K562 (cell line): ENCODE measurements around the gene GRK3. TPM values are rescaled to one million over a fixed set of nuclear protein-coding genes. Genes with fewer than 3 reads are reported as not detected.

Experiments
- ATAC-seq: fragments of 200-7000 bp; cut with Tn5 transposase; 3 replicates; pipeline ENCODE4 v1.9.1; 2020; ENCODE audit warnings: moderate library complexity
- BruUV-seq: library from RNA; stranded (reverse); fragments of 400-500 nt; replicated peaks from 2 replicates; lab custom pipeline; 2021; lab: Mats Ljungman, UMichigan
- CTCF ChIA-PET: fragments of 300-600 bp; formaldehyde crosslinking; extraction: SDS; loops from one replicate; lab custom pipeline; 2021; ENCODE audit warnings: low intra/inter-chr PET ratio; lab: Yijun Ruan, JAX
- POLR2A ChIA-PET: fragments of 300-600, 350-650 bp; sonication (Branson Sonifier 250); formaldehyde crosslinking; extraction: SDS; loops from one replicate; lab custom pipeline; 2021; ENCODE audit warnings: antibody characterized with exemption, inconsistent platforms; lab: Yijun Ruan, JAX
- DNase-seq, 4 experiments: peaks; one replicate each; pipeline versions ENCODE4 v3.0.0 to v3.0.0-alpha.2; 2011 to 2018; ENCODE audit warnings: low spot score in 3 of 4, mixed read lengths in 3 of 4; ENCODE audit errors: extremely low read depth in 1 of 4
- FAIRE-seq: peaks from 2 replicates; lab custom pipeline; 2011; peaks lifted over from hg19 to GRCh38; lab: Jason Lieb, UNC
- H2AFZ ChIP-seq: 2 replicates; pipeline ENCODE4 v1.6.0; 2011; ENCODE audit warnings: low read depth, low read length, control low read depth, inconsistent platforms
- H3K27ac ChIP-seq: fragments of 200-600 bp; 3 replicates; pipeline ENCODE4 v1.8.0; 2011; ENCODE audit warnings: low read depth, mild to moderate bottlenecking, control low read depth, inconsistent platforms, low read length, moderate library complexity, mixed read lengths; ENCODE audit errors: extremely low read depth
- H3K27me3 ChIP-seq, 2 experiments: fragments of 300-600 bp in 1 of 2; 2 replicates in 1 of 2; 3 replicates in 1 of 2; pipeline versions ENCODE4 v1.6.0 to v1.8.0; 2011; ENCODE audit warnings: inconsistent platforms in 2 of 2, low read length in 2 of 2, mild to moderate bottlenecking in 1 of 2, mixed read lengths in 1 of 2, moderate library complexity in 1 of 2; ENCODE audit not compliant: control insufficient read depth in 2 of 2, insufficient read depth in 2 of 2
- H3K36me3 ChIP-seq: fragments of 300-600 bp; 3 replicates; pipeline ENCODE4 v1.8.0; 2011; ENCODE audit warnings: mild to moderate bottlenecking, low read length, inconsistent platforms; ENCODE audit not compliant: control insufficient read depth, insufficient read depth
- H3K4me1 ChIP-seq, 2 experiments: fragments of 200-600 bp in 1 of 2; replicated peaks in 1 of 2; 2 replicates in 1 of 2; 3 replicates in 1 of 2; pipeline versions ENCODE4 v1.5.1 to v1.8.0; 2011; ENCODE audit warnings: inconsistent platforms in 2 of 2, low read length in 2 of 2, mild to moderate bottlenecking in 1 of 2, mixed read lengths in 1 of 2, moderate library complexity in 1 of 2; ENCODE audit not compliant: control insufficient read depth in 2 of 2, insufficient read depth in 2 of 2
- H3K4me2 ChIP-seq: 2 replicates; pipeline ENCODE4 v1.6.1; 2011; ENCODE audit warnings: low read length, control low read depth, inconsistent platforms, mixed read lengths; ENCODE audit not compliant: insufficient read depth
- H3K4me3 ChIP-seq: fragments of 200-600 bp; sonication (generic), shearing (Covaris generic); 2 replicates; pipeline ENCODE4 v1.5.1; 2016; ENCODE audit warnings: control low read depth, inconsistent platforms
- H3K79me2 ChIP-seq: fragments of 200-600 bp; 3 replicates; pipeline ENCODE4 v1.8.0; 2011; ENCODE audit warnings: low read length, inconsistent platforms; ENCODE audit not compliant: control insufficient read depth, insufficient read depth
- H3K9ac ChIP-seq, 2 experiments: 2 replicates each; pipeline versions ENCODE4 v1.6.0 to v1.6.1; 2011; ENCODE audit warnings: low read depth in 2 of 2, low read length in 2 of 2, control low read depth in 1 of 2, inconsistent platforms in 1 of 2, mild to moderate bottlenecking in 1 of 2, mixed read lengths in 1 of 2; ENCODE audit not compliant: insufficient read depth in 1 of 2
- H3K9me1 ChIP-seq: one replicate; pipeline ENCODE4 v1.6.0; 2011; ENCODE audit warnings: inconsistent platforms, mild to moderate bottlenecking, low read length, moderate library complexity; ENCODE audit not compliant: control insufficient read depth, insufficient read depth
- H3K9me3 ChIP-seq: replicated peaks from 2 replicates; pipeline ENCODE4 v1.5.1; 2011; ENCODE audit warnings: low read depth, low read length, inconsistent platforms; ENCODE audit not compliant: control insufficient read depth, insufficient read depth
- H4K20me1 ChIP-seq: replicated peaks from 2 replicates; pipeline ENCODE4 v1.6.1; 2011; ENCODE audit warnings: low read length, inconsistent platforms, mixed read lengths; ENCODE audit not compliant: control insufficient read depth, insufficient read depth
- ARID1B ChIP-seq: fragments of 450-650 bp; IDR thresholded peaks from 2 replicates; pipeline ENCODE4 v1.6.1; 2016; ENCODE audit warnings: antibody characterized with exemption, mild to moderate bottlenecking, inconsistent platforms
- ARID3B ChIP-seq: fragments of 250-450 bp; sonication (Bioruptor Pico); IDR thresholded peaks from 2 replicates; pipeline ENCODE4 v1.4.0; 2020; ENCODE audit warnings: borderline replicate concordance
- CBX1 ChIP-seq: sonication (generic); IDR thresholded peaks from 2 replicates; pipeline ENCODE4 v1.6.1; 2016; ENCODE audit warnings: antibody characterized with exemption, low read depth, mild to moderate bottlenecking
- DPF2 ChIP-seq: fragments of 450-650 bp; IDR thresholded peaks from 2 replicates; pipeline ENCODE4 v1.6.1; 2016
- E2F4 ChIP-seq: sonication (generic); formaldehyde crosslinking; IDR thresholded peaks from 2 replicates; pipeline ENCODE4 v1.8.0; 2022; ENCODE audit warnings: mild to moderate bottlenecking, low read depth, missing genetic modification reagents
- ETV5 ChIP-seq: sonication (generic); formaldehyde crosslinking; IDR thresholded peaks from 2 replicates; pipeline ENCODE4 v1.4.0; 2020; ENCODE audit warnings: low read depth, mild to moderate bottlenecking, missing genetic modification reagents
- MTA1 ChIP-seq: fragments of 450-650 bp; IDR thresholded peaks from 2 replicates; pipeline ENCODE4 v1.6.1; 2017; ENCODE audit warnings: borderline replicate concordance
- PCBP2 ChIP-seq: fragments of 200-400 bp; formaldehyde crosslinking; IDR thresholded peaks from 2 replicates; pipeline ENCODE4 v1.6.1; 2018; ENCODE audit warnings: low read length, low read depth, mild to moderate bottlenecking, moderate library complexity; ENCODE audit not compliant: poor library complexity, severe bottlenecking
- TBL1XR1 ChIP-seq, 2 experiments: IDR thresholded peaks; 2 replicates each; pipeline ENCODE4 v1.6.1; 2012; ENCODE audit warnings: improper control_type of control experiment in 2 of 2, low read length in 2 of 2, mild to moderate bottlenecking in 1 of 2
- TBP ChIP-seq: optimal IDR thresholded peaks from 2 replicates; pipeline ENCODE3; 2011; ENCODE audit warnings: low read depth, low read length, improper control_type of control experiment
- ZBTB11 ChIP-seq, 3 experiments: fragments of 200-800 bp in 1 of 3; fragments of 250-450 bp in 1 of 3; fragments of 450-650 bp in 1 of 3; sonication (Bioruptor Pico) in 1 of 3; sonication (Bioruptor generic) in 1 of 3; formaldehyde crosslinking in 1 of 3; IDR thresholded peaks; 2 replicates each; pipeline versions ENCODE4 v1.6.1 to v1.8.0; 2016 to 2022; ENCODE audit warnings: mild to moderate bottlenecking in 2 of 3, missing genetic modification characterization in 2 of 3, missing compliant biosample characterization in 1 of 3, moderate library complexity in 1 of 3
- ZNF280A ChIP-seq: fragments of 450-650 bp; IDR thresholded peaks from 2 replicates; pipeline ENCODE4 v1.6.1; 2018; ENCODE audit warnings: mild to moderate bottlenecking, low read depth; ENCODE audit not compliant: partially characterized antibody
- ZNF444 ChIP-seq: fragments of 250-450 bp; sonication (Bioruptor Pico); IDR thresholded peaks from 2 replicates; pipeline ENCODE4 v1.4.0; 2020; ENCODE audit warnings: mild to moderate bottlenecking, moderate library complexity
- ZNF561 ChIP-seq: fragments of 450-650 bp; formaldehyde crosslinking; conservative IDR thresholded peaks from 2 replicates; pipeline ENCODE4 v1.4.0; 2020; ENCODE audit warnings: mild to moderate bottlenecking, moderate library complexity
- ZNF707 ChIP-seq: fragments of 250-450 bp; sonication (Bioruptor Pico); conservative IDR thresholded peaks from 2 replicates; pipeline ENCODE4 v1.8.0; 2022; ENCODE audit warnings: inconsistent platforms, mild to moderate bottlenecking, moderate library complexity
- ZNF785 ChIP-seq: fragments of 250-450 bp; sonication (Bioruptor Pico); IDR thresholded peaks from 2 replicates; pipeline ENCODE4 v1.4.0; 2020; ENCODE audit warnings: mild to moderate bottlenecking
- WGBS: fragments of 100-300 bp; shearing (Covaris generic); methylation state at CpG from one replicate; pipeline ENCODE4 v1.1.6; 2016; ENCODE audit warnings: low coverage, mixed read lengths; ENCODE audit not compliant: insufficient coverage; ENCODE audit errors: missing lambda C conversion rate; 5-methylcytosine and 5-hydroxymethylcytosine counted together
- in situ Hi-C: fragments of 300-500 bp; cut with MboI; formaldehyde crosslinking; loops from 4 replicates; pipeline ENCODE4 v1.15.0; 2018; ENCODE audit warnings: inconsistent platforms, mixed read lengths
- intact Hi-C: fragments of 100-400 bp; cut with micrococcal nuclease; formaldehyde crosslinking; loops from 2 replicates; pipeline ENCODE4 v1.14.2; 2022
- polyA plus RNA-seq, 8 experiments: library from polyadenylated mRNA; depleted of rRNA in 4 of 8; stranded (reverse) in 5 of 8; unstranded in 3 of 8; fragments of >200 nt; fragmentation: Nextera tagmentation in 2 of 8; fragmentation: Illumina TruSeq in 1 of 8; extraction: Ambion mirVana in 2 of 8; extraction: Trizol in 1 of 8; gene quantifications; 2 replicates each; pipeline versions ENCODE4 v1.2.1 to v1.2.3, GENCODE V29; 2011 to 2014; ENCODE audit warnings: inconsistent platforms in 1 of 8, missing spikeins in 1 of 8
- total RNA-seq, 7 experiments: library from RNA; depleted of rRNA in 6 of 7; stranded (reverse); fragments of >200 nt in 6 of 7; fragmentation: Illumina TruSeq in 2 of 7; extraction: Trizol in 2 of 7; gene quantifications; 2 replicates each; pipeline versions ENCODE4 v1.2.1 to v1.2.3, GENCODE V29; 2011 to 2021; ENCODE audit warnings: low replicate concordance in 1 of 7

GRK3 gene
- total and polyA plus RNA-seq, 9 of the 15 experiments (the other 6 are each of a cell fraction or from before 2014, with no cell fraction given), result 1.4 to 7.6 (median 3.6) TPM

GRCh38 chr22:25673713-25674112 lies 109.2 kb downstream of the GRK3 start:
- no TSS peak for BruUV-seq
- in situ Hi-C loops (no loop called here), intact Hi-C loops (no loop called here)
- Histone ChIP-seq H3K27me3 (no peaks in the 10 kb centered on the region), H2AFZ (no peak overlapping the region), H3K4me1 (no peaks in the 10 kb centered on the region), H4K20me1 (no peaks in the 10 kb centered on the region), H3K9me3 (no peaks in the 10 kb centered on the region), H3K4me2 (no peak overlapping the region), H3K36me3 (no peaks in the 10 kb centered on the region), H3K79me2 (no peaks in the 10 kb centered on the region), H3K27ac (no peak overlapping the region), H3K9me1 (no peaks in the 10 kb centered on the region), H3K9ac (no peak overlapping the region), H3K4me3 (no peak overlapping the region)
- no peak for DNase-seq
- FAIRE-seq, result no peak
- ATAC-seq, result no peak
- CTCF ChIA-PET, result no interaction called here
- POLR2A ChIA-PET, result interaction anchor here (1.1 kb wide), 1 partner anchor 20 kb away, joined by 3 read pairs; no protein-coding TSS in a partner anchor
- 90% methylated on average over 5 of the region's 5 CpGs for WGBS
- TF ChIP-seq ZNF444 (CRISPR knock-in tag) (no peak), TBL1XR1 (IDR thresholded peaks at IDR 0.05; ENCODE audit: low read length in 2 of 2) (no peak), ZNF561 (CRISPR knock-in tag) (no peak), ZNF707 (CRISPR knock-in tag) (no peak), E2F4 (CRISPR knock-in tag) (no peak), ARID3B (no peak), TBP (no peak), MTA1 (no peak), ETV5 (CRISPR knock-in tag) (no peak), ZNF785 (CRISPR knock-in tag) (no peak), PCBP2 (no peak), ZNF280A (no peak), ZBTB11 (CRISPR knock-in tag; IDR thresholded peaks at IDR 0.05) (no peak), DPF2 (no peak), CBX1 (no peak), ARID1B (no peak)
